ENCODE results near the gene SDK1.

The SDK1 gene

DNA sequence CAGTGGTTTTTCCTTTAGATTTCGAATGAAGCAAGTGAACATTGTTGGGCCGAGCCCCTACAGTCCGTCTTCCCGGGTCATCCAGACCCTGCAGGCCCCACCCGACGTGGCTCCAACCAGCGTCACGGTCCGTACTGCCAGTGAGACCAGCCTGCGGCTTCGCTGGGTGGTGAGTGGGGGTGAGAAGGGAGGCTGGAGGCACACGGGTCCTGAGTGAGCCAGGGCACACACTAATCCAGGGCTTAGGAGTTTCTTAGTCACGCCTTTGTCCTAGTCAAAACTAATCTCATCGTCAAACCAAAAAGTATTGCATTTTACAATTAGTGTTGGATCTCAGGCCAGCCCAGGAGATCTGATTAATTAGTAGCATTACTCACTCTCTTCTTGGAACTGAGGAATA lies 812.2 kb downstream of the SDK1 start:
- peaks cover 0 to 8% of the 10 kb centered on the region in 2 donors for H3K36me3 ChIP-seq (replicated peaks in 1 of 2; ENCODE audit: control insufficient read depth in 2 of 2, insufficient read depth in 2 of 2, low read length in 2 of 2)
- peaks cover 6 to 8% of the 10 kb centered on the region in 2 donors for H3K9me3 ChIP-seq (replicated peaks in 1 of 2; ENCODE audit: control insufficient read depth in 2 of 2, insufficient read depth in 1 of 2, low read depth in 1 of 2, low read length in 2 of 2)
- no peak for DNase-seq (ENCODE audit: low spot score)
- peak overlapping the region; percentile 59 for H3K14ac ChIP-seq (ENCODE audit: low read length)
- no peak overlapping the region for H3K23ac ChIP-seq (ENCODE audit: low read depth, low read length, poor library complexity)
- no peak overlapping the region for H3K27ac ChIP-seq (replicated peaks; ENCODE audit: low read length)
- H2BK15ac ChIP-seq (ENCODE audit: low read length), result no peak overlapping the region
- H3K18ac ChIP-seq (ENCODE audit: low read length), result no peak overlapping the region
- no peak overlapping the region for H2BK120ac ChIP-seq (ENCODE audit: low read depth, low read length)
- H3K4me3 ChIP-seq (ENCODE audit: low read length in 2 of 2), result no peak overlapping the region
- no peak overlapping the region for H2BK5ac ChIP-seq (ENCODE audit: low read length)
- no peak overlapping the region for H2AK5ac ChIP-seq (ENCODE audit: low read depth, low read length)
- no peak overlapping the region for H2AFZ ChIP-seq (ENCODE audit: low read length)
- H4K8ac ChIP-seq (ENCODE audit: low read depth, low read length), result no peak overlapping the region
- H3K9ac ChIP-seq (ENCODE audit: low read depth, low read length, poor library complexity), result no peak overlapping the region
- peaks cover 0 to 2% of the 10 kb centered on the region in 2 donors for H3K4me1 ChIP-seq (ENCODE audit: control insufficient read depth in 2 of 2, insufficient read depth in 1 of 2, low read depth in 1 of 2, low read length in 2 of 2)
- H3K79me1 ChIP-seq (ENCODE audit: low read depth, low read length), result no peaks in the 10 kb centered on the region
- H3K4me2 ChIP-seq (ENCODE audit: insufficient read depth, low read length, poor library complexity, severe bottlenecking), result no peak overlapping the region
- WGBS, 2 donors (ENCODE audit: extremely low coverage in 2 of 2, insufficient read length in 2 of 2, insufficient replicate concordance in 1 of 2), result no CpG with 5 or more reads among the region's 14 CpGs
- no peak overlapping the region for H2BK12ac ChIP-seq (ENCODE audit: low read length)
- H3K4ac ChIP-seq (ENCODE audit: low read length), result no peak overlapping the region
- no peak overlapping the region for H4K91ac ChIP-seq (ENCODE audit: low read depth, low read length, poor library complexity)
- H3K27me3 ChIP-seq (ENCODE audit: control insufficient read depth in 3 of 3, insufficient read depth in 3 of 3, low read depth in 1 of 3, low read length in 3 of 3), result no peaks in the 10 kb centered on the region

DNA sequence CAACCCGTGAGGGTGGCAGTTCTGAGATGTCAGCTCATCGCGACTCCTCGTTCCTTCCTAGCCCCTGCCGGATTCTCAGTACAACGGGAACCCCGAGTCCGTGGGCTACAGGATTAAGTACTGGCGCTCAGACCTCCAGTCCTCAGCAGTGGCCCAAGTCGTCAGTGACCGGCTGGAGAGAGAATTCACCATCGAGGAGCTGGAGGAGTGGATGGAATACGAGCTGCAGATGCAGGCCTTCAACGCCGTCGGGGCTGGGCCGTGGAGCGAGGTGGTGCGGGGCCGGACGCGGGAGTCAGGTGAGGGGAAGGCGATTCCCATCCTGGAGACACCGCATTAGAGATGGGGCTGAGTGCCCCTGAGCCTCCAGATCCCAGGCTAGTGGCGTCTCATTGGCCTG lies 812.9 kb downstream of the SDK1 start:
- DNase-seq (ENCODE audit: low spot score), result no peak
- H3K79me1 ChIP-seq (ENCODE audit: low read depth, low read length), result no peaks in the 10 kb centered on the region

DNA sequence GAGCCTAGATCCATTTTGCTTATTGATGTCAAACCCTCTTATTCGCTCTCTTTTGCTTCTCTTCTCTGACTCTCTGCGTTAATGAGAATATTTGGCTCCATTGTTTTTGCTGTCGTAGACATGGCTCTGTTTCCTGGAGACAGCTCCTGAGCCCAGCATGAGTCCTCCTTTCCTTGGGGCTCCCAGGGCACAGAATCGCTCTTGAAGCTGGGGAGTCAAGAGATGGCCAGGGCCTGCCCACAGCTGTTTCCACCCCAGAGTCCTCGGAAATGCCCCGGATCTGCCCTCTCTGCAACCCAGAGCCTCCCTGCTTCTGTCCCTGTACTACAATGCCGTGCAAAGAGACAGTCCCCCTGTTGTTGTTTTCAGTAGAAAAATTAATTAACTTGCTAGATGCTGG lies 814.4 kb downstream of the SDK1 start:
- Histone ChIP-seq H2BK12ac (ENCODE audit: low read length) (no peak overlapping the region), H3K4ac (ENCODE audit: low read length) (no peak overlapping the region), H3K23ac (ENCODE audit: low read depth, low read length, poor library complexity) (peak overlapping the region; percentile 62), H3K4me2 (ENCODE audit: insufficient read depth, low read length, poor library complexity, severe bottlenecking) (no peak overlapping the region), H3K27me3 (ENCODE audit: control insufficient read depth in 3 of 3, insufficient read depth in 3 of 3, low read depth in 1 of 3, low read length in 3 of 3) (no peaks in the 10 kb centered on the region), H3K27ac (replicated peaks; ENCODE audit: low read length) (no peak overlapping the region), H2BK120ac (ENCODE audit: low read depth, low read length) (no peak overlapping the region), H3K9ac (ENCODE audit: low read depth, low read length, poor library complexity) (no peak overlapping the region), H4K91ac (ENCODE audit: low read depth, low read length, poor library complexity) (no peak overlapping the region), H3K9me3 (replicated peaks in 1 of 2; ENCODE audit: control insufficient read depth in 2 of 2, insufficient read depth in 1 of 2, low read depth in 1 of 2, low read length in 2 of 2) (peaks cover 1 to 18% of the 10 kb centered on the region in 2 donors), H2BK15ac (ENCODE audit: low read length) (no peak overlapping the region), H2AK5ac (ENCODE audit: low read depth, low read length) (no peak overlapping the region), H2AFZ (ENCODE audit: low read length) (no peak overlapping the region), H3K14ac (ENCODE audit: low read length) (no peak overlapping the region), H3K18ac (ENCODE audit: low read length) (no peak overlapping the region), H3K79me1 (ENCODE audit: low read depth, low read length) (no peaks in the 10 kb centered on the region), H4K8ac (ENCODE audit: low read depth, low read length) (no peak overlapping the region), H3K4me3 (ENCODE audit: low read length in 2 of 2) (no peak overlapping the region), H3K4me1 (ENCODE audit: control insufficient read depth in 2 of 2, insufficient read depth in 1 of 2, low read depth in 1 of 2, low read length in 2 of 2) (peaks cover 0 to 2% of the 10 kb centered on the region in 2 donors), H3K36me3 (replicated peaks in 1 of 2; ENCODE audit: control insufficient read depth in 2 of 2, insufficient read depth in 2 of 2, low read length in 2 of 2) (peaks cover 0 to 8% of the 10 kb centered on the region in 2 donors), H2BK5ac (ENCODE audit: low read length) (no peak overlapping the region)
- no peak for DNase-seq (ENCODE audit: low spot score)
- no CpG with 5 or more reads among the region's 7 CpGs for WGBS, 2 donors (ENCODE audit: extremely low coverage in 2 of 2, insufficient read length in 2 of 2, insufficient replicate concordance in 1 of 2)

More for the DNA sequence above, 812.9 kb downstream of the SDK1 start:
- Histone ChIP-seq H3K4me2 (ENCODE audit: insufficient read depth, low read length, poor library complexity, severe bottlenecking) (no peak overlapping the region), H3K4me1 (ENCODE audit: control insufficient read depth in 2 of 2, insufficient read depth in 1 of 2, low read depth in 1 of 2, low read length in 2 of 2) (peaks cover 0 to 2% of the 10 kb centered on the region in 2 donors), H2BK15ac (ENCODE audit: low read length) (no peak overlapping the region), H3K9me3 (replicated peaks in 1 of 2; ENCODE audit: control insufficient read depth in 2 of 2, insufficient read depth in 1 of 2, low read depth in 1 of 2, low read length in 2 of 2) (peaks cover 6 to 8% of the 10 kb centered on the region in 2 donors), H3K4me3 (ENCODE audit: low read length in 2 of 2) (no peak overlapping the region), H4K91ac (ENCODE audit: low read depth, low read length, poor library complexity) (no peak overlapping the region), H3K27ac (replicated peaks; ENCODE audit: low read length) (no peak overlapping the region), H2AFZ (ENCODE audit: low read length) (no peak overlapping the region), H3K4ac (ENCODE audit: low read length) (no peak overlapping the region), H2AK5ac (ENCODE audit: low read depth, low read length) (peak overlapping the region; percentile 82), H2BK120ac (ENCODE audit: low read depth, low read length) (no peak overlapping the region), H4K8ac (ENCODE audit: low read depth, low read length) (no peak overlapping the region), H2BK12ac (ENCODE audit: low read length) (no peak overlapping the region), H3K14ac (ENCODE audit: low read length) (no peak overlapping the region), H3K23ac (ENCODE audit: low read depth, low read length, poor library complexity) (no peak overlapping the region), H3K36me3 (replicated peaks in 1 of 2; ENCODE audit: control insufficient read depth in 2 of 2, insufficient read depth in 2 of 2, low read length in 2 of 2) (peaks cover 0 to 8% of the 10 kb centered on the region in 2 donors), H3K18ac (ENCODE audit: low read length) (peak overlapping the region; percentile 61), H3K9ac (ENCODE audit: low read depth, low read length, poor library complexity) (peak overlapping the region; percentile 7), H3K27me3 (ENCODE audit: control insufficient read depth in 3 of 3, insufficient read depth in 3 of 3, low read depth in 1 of 3, low read length in 3 of 3) (no peaks in the 10 kb centered on the region), H2BK5ac (ENCODE audit: low read length) (no peak overlapping the region)
- WGBS, 2 donors (ENCODE audit: extremely low coverage in 2 of 2, insufficient read length in 2 of 2, insufficient replicate concordance in 1 of 2), result no CpG with 5 or more reads among the region's 25 CpGs

DNA sequence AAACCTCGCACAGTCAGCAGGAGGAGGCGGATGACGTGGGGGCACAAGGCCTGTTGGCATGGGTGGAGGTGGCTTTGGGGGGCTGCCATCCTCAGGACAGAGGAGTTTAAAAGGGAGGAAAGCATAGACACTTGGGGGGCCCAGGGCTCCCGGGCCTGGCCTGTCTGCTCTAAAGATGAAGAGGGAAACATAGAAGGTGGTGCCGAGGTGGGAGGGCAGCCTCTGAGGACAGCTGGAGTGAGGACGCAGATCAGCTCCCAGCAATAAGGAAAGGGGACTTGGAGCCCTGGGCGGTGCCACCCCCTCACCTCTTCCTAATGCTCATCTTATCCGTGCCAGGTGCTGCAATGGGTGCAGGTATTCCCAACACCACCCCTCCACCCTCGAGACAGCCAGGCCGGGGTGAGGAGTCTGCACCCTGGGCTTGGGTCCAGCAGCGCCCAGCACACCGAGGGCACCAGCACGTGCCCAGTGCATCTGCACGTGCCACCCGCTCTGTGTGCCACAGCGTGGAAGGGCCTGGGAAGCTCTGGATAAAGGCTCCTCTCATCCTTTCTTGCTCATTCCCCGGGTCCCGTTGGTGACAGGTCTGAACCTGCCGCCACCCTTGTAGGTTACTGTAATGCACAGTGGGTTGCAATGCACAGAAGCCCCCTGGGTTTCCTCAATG lies 815.0 kb downstream of the SDK1 start:
- Histone ChIP-seq H2BK5ac (ENCODE audit: low read length) (no peak overlapping the region), H2BK120ac (ENCODE audit: low read depth, low read length) (no peak overlapping the region), H3K4me3 (ENCODE audit: low read length in 2 of 2) (no peak overlapping the region), H2AFZ (ENCODE audit: low read length) (no peak overlapping the region), H3K18ac (ENCODE audit: low read length) (no peak overlapping the region), H3K36me3 (replicated peaks in 1 of 2; ENCODE audit: control insufficient read depth in 2 of 2, insufficient read depth in 2 of 2, low read length in 2 of 2) (peaks cover 0 to 8% of the 10 kb centered on the region in 2 donors), H3K14ac (ENCODE audit: low read length) (no peak overlapping the region), H2BK15ac (ENCODE audit: low read length) (no peak overlapping the region), H3K4me2 (ENCODE audit: insufficient read depth, low read length, poor library complexity, severe bottlenecking) (no peak overlapping the region), H3K27ac (replicated peaks; ENCODE audit: low read length) (no peak overlapping the region), H4K8ac (ENCODE audit: low read depth, low read length) (no peak overlapping the region), H4K91ac (ENCODE audit: low read depth, low read length, poor library complexity) (peak overlapping the region; percentile 69), H3K4me1 (ENCODE audit: control insufficient read depth in 2 of 2, insufficient read depth in 1 of 2, low read depth in 1 of 2, low read length in 2 of 2) (peaks cover 0 to 2% of the 10 kb centered on the region in 2 donors), H3K9me3 (replicated peaks in 1 of 2; ENCODE audit: control insufficient read depth in 2 of 2, insufficient read depth in 1 of 2, low read depth in 1 of 2, low read length in 2 of 2) (peaks cover 0 to 15% of the 10 kb centered on the region in 2 donors), H3K79me1 (ENCODE audit: low read depth, low read length) (no peaks in the 10 kb centered on the region), H3K27me3 (ENCODE audit: control insufficient read depth in 3 of 3, insufficient read depth in 3 of 3, low read depth in 1 of 3, low read length in 3 of 3) (no peaks in the 10 kb centered on the region), H3K23ac (ENCODE audit: low read depth, low read length, poor library complexity) (peak overlapping the region; percentile 67), H2BK12ac (ENCODE audit: low read length) (no peak overlapping the region), H3K4ac (ENCODE audit: low read length) (no peak overlapping the region), H3K9ac (ENCODE audit: low read depth, low read length, poor library complexity) (no peak overlapping the region), H2AK5ac (ENCODE audit: low read depth, low read length) (peak overlapping the region; percentile 49)
- WGBS, 2 donors (ENCODE audit: extremely low coverage in 2 of 2, insufficient read length in 2 of 2, insufficient replicate concordance in 1 of 2), result no CpG with 5 or more reads among the region's 19 CpGs
- DNase-seq (ENCODE audit: low spot score), result no peak
